Neutrophil (primary cell): ENCODE data around the gene BRINP3.

Source experiments
- H3K27ac ChIP-seq: fragments of 200-600 bp; sonication (generic); 2 replicates; pipeline ENCODE4 v1.5.1; 2016; ENCODE audit warnings: mild to moderate bottlenecking, moderate library complexity
- H3K27me3 ChIP-seq: fragments of 200-600 bp; sonication (generic); 2 replicates; pipeline ENCODE4 v1.6.0; 2016; ENCODE audit warnings: mild to moderate bottlenecking
- H3K36me3 ChIP-seq: fragments of 200-600 bp; sonication (generic); 2 replicates; pipeline ENCODE4 v1.5.1; 2017
- H3K4me1 ChIP-seq, 2 experiments: fragments of 200-600 bp in 1 of 2; sonication (generic) in 1 of 2; 1 replicate in 1 of 2; 2 replicates in 1 of 2; pipeline versions ENCODE4 v1.5.1 to v1.6.1; 2013 to 2016; ENCODE audit warnings: low read depth in 1 of 2, low read length in 1 of 2, mild to moderate bottlenecking in 1 of 2, moderate library complexity in 1 of 2; ENCODE audit not compliant: control insufficient read depth in 1 of 2, insufficient read depth in 1 of 2
- H3K4me3 ChIP-seq, 2 experiments: fragments of 200-600 bp in 1 of 2; sonication (generic) in 1 of 2; 1 replicate in 1 of 2; 2 replicates in 1 of 2; pipeline ENCODE4 v1.5.1; 2013 to 2016; ENCODE audit warnings: low read depth in 1 of 2, low read length in 1 of 2, mild to moderate bottlenecking in 1 of 2, moderate library complexity in 1 of 2
- H3K9me3 ChIP-seq: fragments of 200-600 bp; sonication (generic); 2 replicates; pipeline ENCODE4 v1.5.1; 2016
- TF ChIP-seq, protein P1 (sequence below): fragments of 200-600 bp; sonication (generic); IDR thresholded peaks from 2 replicates; pipeline ENCODE4 v1.5.1; 2016; ENCODE audit warnings: antibody characterized with exemption

BRINP3 gene

DNA sequence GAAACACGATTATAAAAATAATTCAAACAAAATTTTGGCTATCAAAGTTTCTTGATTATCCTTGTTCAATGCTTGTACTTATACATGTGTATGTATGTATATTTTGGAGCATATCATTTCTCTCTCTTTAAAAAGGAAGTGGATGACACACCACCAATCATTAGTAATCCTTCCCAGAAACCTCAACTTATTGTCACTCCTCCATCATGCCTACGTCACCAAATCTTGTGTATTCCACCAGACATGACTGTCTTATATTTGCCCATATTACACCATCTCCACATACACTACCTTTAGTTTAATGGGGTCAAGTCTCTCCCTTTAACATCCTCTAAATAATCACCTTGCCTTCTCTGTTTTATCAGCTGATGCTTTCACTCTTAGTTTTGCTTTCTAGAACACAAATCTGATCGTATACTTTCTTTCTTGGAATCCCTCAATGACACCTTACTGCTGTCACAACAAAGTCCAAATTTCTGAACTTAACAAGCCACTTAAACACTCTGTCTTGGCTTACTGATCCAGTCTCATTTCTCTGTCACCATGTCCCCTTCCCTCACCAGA lies 124.0 kb downstream of the BRINP3 start:
- TF ChIP-seq, protein P1, sequence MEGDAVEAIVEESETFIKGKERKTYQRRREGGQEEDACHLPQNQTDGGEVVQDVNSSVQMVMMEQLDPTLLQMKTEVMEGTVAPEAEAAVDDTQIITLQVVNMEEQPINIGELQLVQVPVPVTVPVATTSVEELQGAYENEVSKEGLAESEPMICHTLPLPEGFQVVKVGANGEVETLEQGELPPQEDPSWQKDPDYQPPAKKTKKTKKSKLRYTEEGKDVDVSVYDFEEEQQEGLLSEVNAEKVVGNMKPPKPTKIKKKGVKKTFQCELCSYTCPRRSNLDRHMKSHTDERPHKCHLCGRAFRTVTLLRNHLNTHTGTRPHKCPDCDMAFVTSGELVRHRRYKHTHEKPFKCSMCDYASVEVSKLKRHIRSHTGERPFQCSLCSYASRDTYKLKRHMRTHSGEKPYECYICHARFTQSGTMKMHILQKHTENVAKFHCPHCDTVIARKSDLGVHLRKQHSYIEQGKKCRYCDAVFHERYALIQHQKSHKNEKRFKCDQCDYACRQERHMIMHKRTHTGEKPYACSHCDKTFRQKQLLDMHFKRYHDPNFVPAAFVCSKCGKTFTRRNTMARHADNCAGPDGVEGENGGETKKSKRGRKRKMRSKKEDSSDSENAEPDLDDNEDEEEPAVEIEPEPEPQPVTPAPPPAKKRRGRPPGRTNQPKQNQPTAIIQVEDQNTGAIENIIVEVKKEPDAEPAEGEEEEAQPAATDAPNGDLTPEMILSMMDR: no peak
- Histone ChIP-seq H3K4me3 (no peak overlapping the region), H3K27ac (no peak overlapping the region), H3K9me3 (no peaks in the 10 kb centered on the region), H3K36me3 (no peaks in the 10 kb centered on the region), H3K27me3 (no peaks in the 10 kb centered on the region), H3K4me1 (no peaks in the 10 kb centered on the region)

DNA sequence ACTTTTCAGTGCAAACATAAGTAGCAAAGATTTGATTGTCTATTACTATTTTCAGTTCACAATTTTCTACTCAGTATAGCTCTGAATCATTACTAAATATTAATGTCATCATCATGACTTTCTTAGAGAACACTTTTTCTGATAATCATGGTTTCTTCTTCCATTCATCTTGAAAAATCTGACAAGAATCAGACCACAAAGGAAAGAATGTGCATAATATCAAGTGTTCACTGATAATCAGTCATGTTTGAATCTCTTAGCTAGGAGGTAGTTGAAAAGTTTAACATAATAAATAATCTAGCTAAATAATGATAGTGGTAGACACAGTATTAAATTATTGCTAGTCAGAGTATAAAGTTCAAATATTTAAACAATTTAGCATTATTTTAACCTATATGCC lies 133.2 kb downstream of the BRINP3 start:
- TF ChIP-seq, protein P1: no peak
- Histone ChIP-seq H3K27me3 (no peaks in the 10 kb centered on the region), H3K27ac (no peak overlapping the region), H3K9me3 (no peaks in the 10 kb centered on the region), H3K36me3 (no peaks in the 10 kb centered on the region), H3K4me1 (no peaks in the 10 kb centered on the region), H3K4me3 (no peak overlapping the region)

GRCh38 chr1:190338829-190339228 lies 138.8 kb downstream of the BRINP3 start:
- Histone ChIP-seq H3K9me3 (no peaks in the 10 kb centered on the region), H3K4me3 (no peak overlapping the region), H3K27ac (no peak overlapping the region), H3K27me3 (no peaks in the 10 kb centered on the region), H3K4me1 (no peaks in the 10 kb centered on the region), H3K36me3 (no peaks in the 10 kb centered on the region)
- TF ChIP-seq, protein P1: no peak

GRCh38 chr1:190328871-190329270 lies 148.8 kb downstream of the BRINP3 start:
- no peaks in the 10 kb centered on the region for H3K27me3 ChIP-seq
- H3K27ac ChIP-seq: no peak overlapping the region
- H3K36me3 ChIP-seq: no peaks in the 10 kb centered on the region
- no peak overlapping the region for H3K4me3 ChIP-seq
- H3K4me1 ChIP-seq: no peaks in the 10 kb centered on the region
- TF ChIP-seq, protein P1: no peak
- H3K9me3 ChIP-seq: no peaks in the 10 kb centered on the region

DNA sequence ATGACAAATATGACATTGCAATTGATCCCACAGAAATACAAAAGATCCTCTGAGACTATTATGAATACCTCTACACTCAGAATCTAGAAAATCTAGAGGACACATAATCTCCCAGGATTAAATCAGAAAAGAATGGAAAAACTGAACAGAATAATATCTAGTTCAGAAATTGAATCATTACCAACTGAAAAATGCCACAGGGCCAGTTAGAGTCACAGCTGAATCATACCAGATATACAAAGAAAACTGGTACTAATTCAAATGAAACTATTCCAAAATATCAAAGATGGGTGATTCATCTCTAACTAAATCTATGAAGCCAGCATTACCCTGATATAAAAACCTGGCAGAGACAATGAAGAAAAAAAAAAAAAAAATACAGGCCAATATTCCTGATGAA lies 149.3 kb downstream of the BRINP3 start:
- Histone ChIP-seq H3K4me1 (no peaks in the 10 kb centered on the region), H3K9me3 (no peaks in the 10 kb centered on the region), H3K4me3 (no peak overlapping the region), H3K36me3 (no peaks in the 10 kb centered on the region), H3K27me3 (no peaks in the 10 kb centered on the region), H3K27ac (no peak overlapping the region)
- TF ChIP-seq, protein P1: no peak

GRCh38 chr1:190327271-190327670 lies 150.4 kb downstream of the BRINP3 start:
- no peaks in the 10 kb centered on the region for H3K4me1 ChIP-seq
- TF ChIP-seq, protein P1: no peak
- H3K27me3 ChIP-seq: no peaks in the 10 kb centered on the region
- H3K36me3 ChIP-seq: no peaks in the 10 kb centered on the region
- no peak overlapping the region for H3K27ac ChIP-seq
- H3K4me3 ChIP-seq: no peak overlapping the region
- H3K9me3 ChIP-seq: no peaks in the 10 kb centered on the region
